ENCODE results near the gene METRN.

METRN gene

GRCh38 chr16:676913-677312 lies 38.0 kb upstream of the METRN start:
- no peak overlapping the region for H3K4me3 ChIP-seq
- H3K27ac ChIP-seq = peak overlapping the region in 1 of 21 experiments; percentile 21

- Histone ChIP-seq H3K27ac (peak overlapping the region in 2 of 21 experiments; percentile 14 to 93), H3K4me3 (peak overlapping the region in 1 of 7 experiments; percentile 4)
Measured at GRCh38 chr16:677316-678190, 37.4 kb upstream of the METRN start.

GRCh38 chr16:678209-678857 lies 36.6 kb upstream of the METRN start:
- peak overlapping the region in 3 of 21 experiments; percentile 65 to 93 (median 73) for H3K27ac ChIP-seq
- peak overlapping the region in 1 of 7 experiments; percentile 4 for H3K4me3 ChIP-seq

- peak overlapping the region; percentile 38 to 91 (median 79) for H3K4me3 ChIP-seq
- peak overlapping the region in 18 of 21 experiments; percentile 13 to 94 (median 68) for H3K27ac ChIP-seq
Measured at GRCh38 chr16:678858-679813, 35.8 kb upstream of the METRN start.

GRCh38 chr16:679814-680624 lies 34.9 kb upstream of the METRN start, which contains the start of gene STUB1:
STUB1 (plus strand) TSS chr16:680410; CDS start chr16:680526, 116 bp downstream.
- Histone ChIP-seq H3K27ac (peak within 1 kb of the TSS; percentile 59 to 94 (median 87)), H3K4me3 (peak within 1 kb of the TSS; percentile 61 to 91 (median 79))

GRCh38 chr16:680625-680945 lies 34.3 kb upstream of the METRN start:
- Histone ChIP-seq H3K27ac (peak overlapping the region; percentile 59 to 94 (median 87)), H3K4me3 (peak overlapping the region; percentile 61 to 91 (median 79))

- peak overlapping the region; percentile 59 to 94 (median 87) for H3K27ac ChIP-seq
Measured at GRCh38 chr16:680967-681745, 33.8 kb upstream of the METRN start.

GRCh38 chr16:681746-682427 lies 33.0 kb upstream of the METRN start:
- H3K4me3 ChIP-seq = peak overlapping the region in 2 of 7 experiments; percentile 88 to 91
- peak overlapping the region in 1 of 21 experiments; percentile 85 for H3K27ac ChIP-seq

More at GRCh38 chr16:680967-681745, 33.8 kb upstream of the METRN start:
- H3K4me3 ChIP-seq = peak overlapping the region; percentile 61 to 91 (median 79)

GRCh38 chr16:682493-683395 lies 32.2 kb upstream of the METRN start:
- H3K4me3 ChIP-seq = peak overlapping the region in 5 of 7 experiments; percentile 45 to 88 (median 65)

GRCh38 chr16:683396-684070 lies 31.4 kb upstream of the METRN start:
- Histone ChIP-seq H3K27ac (peak overlapping the region; percentile 47 to 91 (median 83)), H3K4me3 (peak overlapping the region; percentile 45 to 69 (median 64))

More at GRCh38 chr16:682493-683395, 32.2 kb upstream of the METRN start:
- H3K27ac ChIP-seq = peak overlapping the region in 3 of 21 experiments; percentile 86 to 87 (median 86)

- peak within 1 kb of the TSS; percentile 47 to 91 (median 83) for H3K27ac ChIP-seq
- peak within 1 kb of the TSS; percentile 45 to 69 (median 64) for H3K4me3 ChIP-seq
Measured at GRCh38 chr16:684071-684794, 30.7 kb upstream of the METRN start, which contains the start of gene JMJD8. JMJD8 (minus strand) TSS chr16:684334; CDS start chr16:684319, 15 bp downstream.

- H3K4me3 ChIP-seq = peak overlapping the region; percentile 45 to 69 (median 64)
Measured at GRCh38 chr16:684961-685696, 29.8 kb upstream of the METRN start.

GRCh38 chr16:685967-686366 lies 29.0 kb upstream of the METRN start:
- H3K4me3 ChIP-seq = no peak overlapping the region
- H3K27ac ChIP-seq = no peak overlapping the region

More at GRCh38 chr16:684961-685696, 29.8 kb upstream of the METRN start:
- peak overlapping the region in 20 of 21 experiments; percentile 46 to 91 (median 84) for H3K27ac ChIP-seq

Data from skin epidermis (tissue), 12 donors.